ENCODE data around the gene ST6GALNAC1. TPM values are rescaled to one million over a fixed set of nuclear protein-coding genes. Genes with fewer than 3 reads are reported as not detected.

Gene ST6GALNAC1
- total and polyA plus RNA-seq, 10 of the 15 experiments (the other 5 are each of a cell fraction or from before 2014, with no cell fraction given), result 0.08 TPM; not detected in 9

DNA sequence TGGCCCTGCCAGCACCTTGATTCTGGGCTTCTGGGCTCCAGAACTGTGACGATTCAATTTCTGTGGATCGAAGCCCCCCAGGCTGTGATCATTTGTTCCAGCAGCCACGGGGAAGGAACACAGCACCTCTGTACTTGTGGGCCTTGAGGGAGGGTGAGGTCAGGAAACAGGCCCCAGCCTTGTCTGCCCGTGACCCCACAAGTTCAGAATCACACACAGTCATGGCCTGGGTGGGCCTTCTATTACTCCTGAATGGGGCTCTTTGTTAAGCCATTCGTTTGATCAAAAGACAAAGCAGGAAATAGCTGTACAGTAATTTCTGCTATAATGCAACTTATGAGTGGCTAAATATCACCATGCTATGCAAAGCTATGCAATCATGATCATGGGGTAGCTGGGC, 68.0 kb downstream of the ST6GALNAC1 start (continued):
- TF ChIP-seq, protein P1, sequence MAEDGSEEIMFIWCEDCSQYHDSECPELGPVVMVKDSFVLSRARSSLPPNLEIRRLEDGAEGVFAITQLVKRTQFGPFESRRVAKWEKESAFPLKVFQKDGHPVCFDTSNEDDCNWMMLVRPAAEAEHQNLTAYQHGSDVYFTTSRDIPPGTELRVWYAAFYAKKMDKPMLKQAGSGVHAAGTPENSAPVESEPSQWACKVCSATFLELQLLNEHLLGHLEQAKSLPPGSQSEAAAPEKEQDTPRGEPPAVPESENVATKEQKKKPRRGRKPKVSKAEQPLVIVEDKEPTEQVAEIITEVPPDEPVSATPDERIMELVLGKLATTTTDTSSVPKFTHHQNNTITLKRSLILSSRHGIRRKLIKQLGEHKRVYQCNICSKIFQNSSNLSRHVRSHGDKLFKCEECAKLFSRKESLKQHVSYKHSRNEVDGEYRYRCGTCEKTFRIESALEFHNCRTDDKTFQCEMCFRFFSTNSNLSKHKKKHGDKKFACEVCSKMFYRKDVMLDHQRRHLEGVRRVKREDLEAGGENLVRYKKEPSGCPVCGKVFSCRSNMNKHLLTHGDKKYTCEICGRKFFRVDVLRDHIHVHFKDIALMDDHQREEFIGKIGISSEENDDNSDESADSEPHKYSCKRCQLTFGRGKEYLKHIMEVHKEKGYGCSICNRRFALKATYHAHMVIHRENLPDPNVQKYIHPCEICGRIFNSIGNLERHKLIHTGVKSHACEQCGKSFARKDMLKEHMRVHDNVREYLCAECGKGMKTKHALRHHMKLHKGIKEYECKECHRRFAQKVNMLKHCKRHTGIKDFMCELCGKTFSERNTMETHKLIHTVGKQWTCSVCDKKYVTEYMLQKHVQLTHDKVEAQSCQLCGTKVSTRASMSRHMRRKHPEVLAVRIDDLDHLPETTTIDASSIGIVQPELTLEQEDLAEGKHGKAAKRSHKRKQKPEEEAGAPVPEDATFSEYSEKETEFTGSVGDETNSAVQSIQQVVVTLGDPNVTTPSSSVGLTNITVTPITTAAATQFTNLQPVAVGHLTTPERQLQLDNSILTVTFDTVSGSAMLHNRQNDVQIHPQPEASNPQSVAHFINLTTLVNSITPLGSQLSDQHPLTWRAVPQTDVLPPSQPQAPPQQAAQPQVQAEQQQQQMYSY (CRISPR knock-in tag; IDR thresholded peaks at IDR 0.05), result no peak
- TF ChIP-seq ESRRA (IDR thresholded peaks at IDR 0.05; ENCODE audit: low read length), result no peak
- TF ChIP-seq BMI1 (IDR thresholded peaks at IDR 0.05; ENCODE audit: borderline replicate concordance), result no peak
- TF ChIP-seq, protein P2, sequence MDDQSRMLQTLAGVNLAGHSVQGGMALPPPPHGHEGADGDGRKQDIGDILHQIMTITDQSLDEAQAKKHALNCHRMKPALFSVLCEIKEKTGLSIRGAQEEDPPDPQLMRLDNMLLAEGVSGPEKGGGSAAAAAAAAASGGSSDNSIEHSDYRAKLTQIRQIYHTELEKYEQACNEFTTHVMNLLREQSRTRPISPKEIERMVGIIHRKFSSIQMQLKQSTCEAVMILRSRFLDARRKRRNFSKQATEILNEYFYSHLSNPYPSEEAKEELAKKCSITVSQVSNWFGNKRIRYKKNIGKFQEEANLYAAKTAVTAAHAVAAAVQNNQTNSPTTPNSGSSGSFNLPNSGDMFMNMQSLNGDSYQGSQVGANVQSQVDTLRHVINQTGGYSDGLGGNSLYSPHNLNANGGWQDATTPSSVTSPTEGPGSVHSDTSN (IDR thresholded peaks at IDR 0.05; ENCODE audit: insufficient replicate concordance, low read depth, low read length), result no peak

Small RNA genes within 50 kb of the gene (small RNA-seq; reads per million reads assigned to genes)
- not detected for gene AC015802.2
- not detected for gene RNU6-227P

Other genes with a start within 250 kb of the ST6GALNAC1 start
Only the 7 nearest of the 12 such genes appear.
- gene PRCD, start 103.7 kb downstream of the ST6GALNAC1 start, total RNA-seq (2014; rRNA removed), result 0.44 TPM in 1 of 2 replicates, not detected in the other
- 0.18 TPM in 1 of 2 replicates, not detected in the other for gene PRCD, start 103.7 kb downstream of the ST6GALNAC1 start, total RNA-seq (2014; rRNA removed; fragmentation: Illumina TruSeq; extraction: Trizol)
- 0.37 and 0.95 TPM in 2 replicates for gene PRCD, start 103.7 kb downstream of the ST6GALNAC1 start, total RNA-seq (2021)
- gene PRCD, start 103.7 kb downstream of the ST6GALNAC1 start, polyA plus RNA-seq (2011; rRNA removed), result 0.22 and 0.49 TPM in 2 replicates
- gene PRCD, start 103.7 kb downstream of the ST6GALNAC1 start, polyA plus RNA-seq (2014; fragmentation: Illumina TruSeq; extraction: Trizol), result not detected in 2 replicates
- gene PRCD, start 103.7 kb downstream of the ST6GALNAC1 start, polyA plus RNA-seq (2014; fragmentation: Nextera tagmentation; extraction: Ambion mirVana), result under 1 TPM in 1 of 2 experiments, not detected in 1; 0.31 TPM
- gene PRCD, start 103.7 kb downstream of the ST6GALNAC1 start, polyA plus RNA-seq (2014; rRNA removed), result 0.51 TPM in 1 of 2 replicates, not detected in the other
- under 1 TPM; 0.37 to 0.55 TPM for gene PRCD, start 103.7 kb downstream of the ST6GALNAC1 start, polyA plus RNA-seq (2016; fragmentation: Nextera tagmentation; extraction: Ambion mirVana)
- gene ST6GALNAC2, start 57.9 kb downstream of the ST6GALNAC1 start, total RNA-seq (2014; rRNA removed), result 0.23 TPM in 1 of 2 replicates, not detected in the other
- not detected in 2 replicates for gene ST6GALNAC2, start 57.9 kb downstream of the ST6GALNAC1 start, total RNA-seq (2014; rRNA removed; fragmentation: Illumina TruSeq; extraction: Trizol)
- gene ST6GALNAC2, start 57.9 kb downstream of the ST6GALNAC1 start, total RNA-seq (2021), result 0.13 and 0.41 TPM in 2 replicates
- 0.08 and 0.17 TPM in 2 replicates for gene ST6GALNAC2, start 57.9 kb downstream of the ST6GALNAC1 start, polyA plus RNA-seq (2011; rRNA removed)
- gene ST6GALNAC2, start 57.9 kb downstream of the ST6GALNAC1 start, polyA plus RNA-seq (2014; fragmentation: Illumina TruSeq; extraction: Trizol), result not detected in 2 replicates
- not detected for gene ST6GALNAC2, start 57.9 kb downstream of the ST6GALNAC1 start, polyA plus RNA-seq (2014; fragmentation: Nextera tagmentation; extraction: Ambion mirVana)
- gene ST6GALNAC2, start 57.9 kb downstream of the ST6GALNAC1 start, polyA plus RNA-seq (2014; rRNA removed), result 0.18 TPM in 1 of 2 replicates, not detected in the other
- under 1 TPM in 1 of 2 experiments, not detected in 1; 0.24 TPM for gene ST6GALNAC2, start 57.9 kb downstream of the ST6GALNAC1 start, polyA plus RNA-seq (2016; fragmentation: Nextera tagmentation; extraction: Ambion mirVana)
- gene MXRA7, start 67.2 kb upstream of the ST6GALNAC1 start, total RNA-seq (2014; rRNA removed), result 0.56 and 1.9 TPM in 2 replicates
- 0.49 and 0.60 TPM in 2 replicates for gene MXRA7, start 67.2 kb upstream of the ST6GALNAC1 start, total RNA-seq (2014; rRNA removed; fragmentation: Illumina TruSeq; extraction: Trizol)
- 1.1 and 1.3 TPM in 2 replicates for gene MXRA7, start 67.2 kb upstream of the ST6GALNAC1 start, total RNA-seq (2021)
- gene MXRA7, start 67.2 kb upstream of the ST6GALNAC1 start, polyA plus RNA-seq (2011; rRNA removed), result 0.15 and 0.30 TPM in 2 replicates
- gene MXRA7, start 67.2 kb upstream of the ST6GALNAC1 start, polyA plus RNA-seq (2014; fragmentation: Illumina TruSeq; extraction: Trizol), result 0.96 and 3.4 TPM in 2 replicates
- under 1 TPM; 0.03 to 0.16 TPM for gene MXRA7, start 67.2 kb upstream of the ST6GALNAC1 start, polyA plus RNA-seq (2014; fragmentation: Nextera tagmentation; extraction: Ambion mirVana)
- 0.48 and 2.0 TPM in 2 replicates for gene MXRA7, start 67.2 kb upstream of the ST6GALNAC1 start, polyA plus RNA-seq (2014; rRNA removed)
- under 1 TPM; 0.08 to 0.18 TPM for gene MXRA7, start 67.2 kb upstream of the ST6GALNAC1 start, polyA plus RNA-seq (2016; fragmentation: Nextera tagmentation; extraction: Ambion mirVana)
- 17.0 and 18.2 TPM in 2 replicates for gene JMJD6, start 82.8 kb upstream of the ST6GALNAC1 start, total RNA-seq (2014; rRNA removed)
- gene JMJD6, start 82.8 kb upstream of the ST6GALNAC1 start, total RNA-seq (2014; rRNA removed; fragmentation: Illumina TruSeq; extraction: Trizol), result 16.7 and 19.2 TPM in 2 replicates
- 26.8 and 30.4 TPM in 2 replicates for gene JMJD6, start 82.8 kb upstream of the ST6GALNAC1 start, total RNA-seq (2021)
- 12.5 and 22.5 TPM in 2 replicates for gene JMJD6, start 82.8 kb upstream of the ST6GALNAC1 start, polyA plus RNA-seq (2011; rRNA removed)
- gene JMJD6, start 82.8 kb upstream of the ST6GALNAC1 start, polyA plus RNA-seq (2014; fragmentation: Illumina TruSeq; extraction: Trizol), result 19.1 and 21.8 TPM in 2 replicates
- 1 to 10 TPM; 1.2 to 6.5 TPM for gene JMJD6, start 82.8 kb upstream of the ST6GALNAC1 start, polyA plus RNA-seq (2014; fragmentation: Nextera tagmentation; extraction: Ambion mirVana)
- gene JMJD6, start 82.8 kb upstream of the ST6GALNAC1 start, polyA plus RNA-seq (2014; rRNA removed), result 24.2 and 27.6 TPM in 2 replicates
- 10 to 100 TPM; 32.6 to 36.0 TPM for gene JMJD6, start 82.8 kb upstream of the ST6GALNAC1 start, polyA plus RNA-seq (2016; fragmentation: Nextera tagmentation; extraction: Ambion mirVana)
- gene METTL23, start 83.1 kb upstream of the ST6GALNAC1 start, total RNA-seq (2014; rRNA removed), result 32.0 and 33.4 TPM in 2 replicates
- gene METTL23, start 83.1 kb upstream of the ST6GALNAC1 start, total RNA-seq (2014; rRNA removed; fragmentation: Illumina TruSeq; extraction: Trizol), result 23.2 and 26.7 TPM in 2 replicates
- 25.6 and 28.0 TPM in 2 replicates for gene METTL23, start 83.1 kb upstream of the ST6GALNAC1 start, total RNA-seq (2021)
- 52.0 and 64.0 TPM in 2 replicates for gene METTL23, start 83.1 kb upstream of the ST6GALNAC1 start, polyA plus RNA-seq (2011; rRNA removed)
- gene METTL23, start 83.1 kb upstream of the ST6GALNAC1 start, polyA plus RNA-seq (2014; fragmentation: Illumina TruSeq; extraction: Trizol), result 29.9 and 44.8 TPM in 2 replicates
- gene METTL23, start 83.1 kb upstream of the ST6GALNAC1 start, polyA plus RNA-seq (2014; fragmentation: Nextera tagmentation; extraction: Ambion mirVana), result 10 to 100 TPM; 27.3 to 29.4 TPM
- 35.0 and 42.7 TPM in 2 replicates for gene METTL23, start 83.1 kb upstream of the ST6GALNAC1 start, polyA plus RNA-seq (2014; rRNA removed)
- 10 to 100 TPM; 61.4 to 61.5 TPM for gene METTL23, start 83.1 kb upstream of the ST6GALNAC1 start, polyA plus RNA-seq (2016; fragmentation: Nextera tagmentation; extraction: Ambion mirVana)
- gene SRSF2, start 93.6 kb upstream of the ST6GALNAC1 start, total RNA-seq (2014; rRNA removed), result 640 and 710 TPM in 2 replicates
- 257 and 261 TPM in 2 replicates for gene SRSF2, start 93.6 kb upstream of the ST6GALNAC1 start, total RNA-seq (2014; rRNA removed; fragmentation: Illumina TruSeq; extraction: Trizol)
- 532 and 545 TPM in 2 replicates for gene SRSF2, start 93.6 kb upstream of the ST6GALNAC1 start, total RNA-seq (2021)
- gene SRSF2, start 93.6 kb upstream of the ST6GALNAC1 start, polyA plus RNA-seq (2011; rRNA removed), result 484 and 614 TPM in 2 replicates
- 414 and 418 TPM in 2 replicates for gene SRSF2, start 93.6 kb upstream of the ST6GALNAC1 start, polyA plus RNA-seq (2014; fragmentation: Illumina TruSeq; extraction: Trizol)
- 100 to 1,000 TPM; 225 to 363 TPM for gene SRSF2, start 93.6 kb upstream of the ST6GALNAC1 start, polyA plus RNA-seq (2014; fragmentation: Nextera tagmentation; extraction: Ambion mirVana)
- gene SRSF2, start 93.6 kb upstream of the ST6GALNAC1 start, polyA plus RNA-seq (2014; rRNA removed), result 795 and 1,321 TPM in 2 replicates
- gene SRSF2, start 93.6 kb upstream of the ST6GALNAC1 start, polyA plus RNA-seq (2016; fragmentation: Nextera tagmentation; extraction: Ambion mirVana), result 100 to 1,000 TPM; 392 to 407 TPM
- gene MFSD11, start 94.4 kb upstream of the ST6GALNAC1 start, total RNA-seq (2014; rRNA removed), result 18.9 and 21.1 TPM in 2 replicates
- 13.0 and 13.7 TPM in 2 replicates for gene MFSD11, start 94.4 kb upstream of the ST6GALNAC1 start, total RNA-seq (2014; rRNA removed; fragmentation: Illumina TruSeq; extraction: Trizol)
- gene MFSD11, start 94.4 kb upstream of the ST6GALNAC1 start, total RNA-seq (2021), result 13.6 and 13.9 TPM in 2 replicates
- 19.4 TPM in 2 replicates for gene MFSD11, start 94.4 kb upstream of the ST6GALNAC1 start, polyA plus RNA-seq (2011; rRNA removed)
- 10.0 and 11.0 TPM in 2 replicates for gene MFSD11, start 94.4 kb upstream of the ST6GALNAC1 start, polyA plus RNA-seq (2014; fragmentation: Illumina TruSeq; extraction: Trizol)
- gene MFSD11, start 94.4 kb upstream of the ST6GALNAC1 start, polyA plus RNA-seq (2014; fragmentation: Nextera tagmentation; extraction: Ambion mirVana), result 10 to 100 TPM; 11.2 to 15.8 TPM
- 15.3 and 16.5 TPM in 2 replicates for gene MFSD11, start 94.4 kb upstream of the ST6GALNAC1 start, polyA plus RNA-seq (2014; rRNA removed)
- gene MFSD11, start 94.4 kb upstream of the ST6GALNAC1 start, polyA plus RNA-seq (2016; fragmentation: Nextera tagmentation; extraction: Ambion mirVana), result 10 to 100 TPM; 17.0 to 19.0 TPM